Measurements from ENCODE around the gene PTOV1.

Gene PTOV1

DNA sequence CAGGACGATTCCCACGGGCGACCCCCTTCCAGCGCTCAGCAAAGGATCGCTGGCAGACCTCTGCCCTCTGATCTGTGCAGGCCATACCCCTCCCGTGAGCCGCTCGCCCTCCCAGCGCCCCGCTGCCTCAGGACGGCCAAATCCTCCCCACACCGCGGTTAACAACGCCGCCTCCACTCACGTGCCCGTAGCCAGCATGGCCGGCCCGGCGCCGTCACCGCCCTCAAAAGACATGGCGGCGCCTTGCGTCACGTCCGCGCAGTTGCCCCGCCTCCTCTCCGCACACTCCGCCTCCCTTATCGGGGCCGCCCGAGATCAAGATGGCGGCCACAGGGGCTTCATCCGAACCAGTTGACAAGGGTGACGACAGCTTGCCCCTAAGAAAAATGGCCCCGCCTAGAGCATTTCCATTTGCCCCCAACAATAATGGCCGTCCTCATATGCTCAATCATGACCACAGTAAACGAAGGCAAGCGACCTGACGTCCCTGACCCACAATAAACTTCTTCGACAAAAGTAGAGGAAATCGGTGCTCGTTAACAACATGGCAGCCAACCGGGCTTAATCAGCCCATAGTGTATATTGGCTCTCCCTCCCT, 25.6 kb downstream of the PTOV1 start:
- H3K4me3 ChIP-seq (ENCODE audit: low read depth, low read length) = peak overlapping the region; percentile 100
- TF ChIP-seq, protein P1, sequence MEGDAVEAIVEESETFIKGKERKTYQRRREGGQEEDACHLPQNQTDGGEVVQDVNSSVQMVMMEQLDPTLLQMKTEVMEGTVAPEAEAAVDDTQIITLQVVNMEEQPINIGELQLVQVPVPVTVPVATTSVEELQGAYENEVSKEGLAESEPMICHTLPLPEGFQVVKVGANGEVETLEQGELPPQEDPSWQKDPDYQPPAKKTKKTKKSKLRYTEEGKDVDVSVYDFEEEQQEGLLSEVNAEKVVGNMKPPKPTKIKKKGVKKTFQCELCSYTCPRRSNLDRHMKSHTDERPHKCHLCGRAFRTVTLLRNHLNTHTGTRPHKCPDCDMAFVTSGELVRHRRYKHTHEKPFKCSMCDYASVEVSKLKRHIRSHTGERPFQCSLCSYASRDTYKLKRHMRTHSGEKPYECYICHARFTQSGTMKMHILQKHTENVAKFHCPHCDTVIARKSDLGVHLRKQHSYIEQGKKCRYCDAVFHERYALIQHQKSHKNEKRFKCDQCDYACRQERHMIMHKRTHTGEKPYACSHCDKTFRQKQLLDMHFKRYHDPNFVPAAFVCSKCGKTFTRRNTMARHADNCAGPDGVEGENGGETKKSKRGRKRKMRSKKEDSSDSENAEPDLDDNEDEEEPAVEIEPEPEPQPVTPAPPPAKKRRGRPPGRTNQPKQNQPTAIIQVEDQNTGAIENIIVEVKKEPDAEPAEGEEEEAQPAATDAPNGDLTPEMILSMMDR (IDR thresholded peaks at IDR 0.05; ENCODE audit: borderline replicate concordance, insufficient read depth, low read depth, low read length) = no peak

DNA sequence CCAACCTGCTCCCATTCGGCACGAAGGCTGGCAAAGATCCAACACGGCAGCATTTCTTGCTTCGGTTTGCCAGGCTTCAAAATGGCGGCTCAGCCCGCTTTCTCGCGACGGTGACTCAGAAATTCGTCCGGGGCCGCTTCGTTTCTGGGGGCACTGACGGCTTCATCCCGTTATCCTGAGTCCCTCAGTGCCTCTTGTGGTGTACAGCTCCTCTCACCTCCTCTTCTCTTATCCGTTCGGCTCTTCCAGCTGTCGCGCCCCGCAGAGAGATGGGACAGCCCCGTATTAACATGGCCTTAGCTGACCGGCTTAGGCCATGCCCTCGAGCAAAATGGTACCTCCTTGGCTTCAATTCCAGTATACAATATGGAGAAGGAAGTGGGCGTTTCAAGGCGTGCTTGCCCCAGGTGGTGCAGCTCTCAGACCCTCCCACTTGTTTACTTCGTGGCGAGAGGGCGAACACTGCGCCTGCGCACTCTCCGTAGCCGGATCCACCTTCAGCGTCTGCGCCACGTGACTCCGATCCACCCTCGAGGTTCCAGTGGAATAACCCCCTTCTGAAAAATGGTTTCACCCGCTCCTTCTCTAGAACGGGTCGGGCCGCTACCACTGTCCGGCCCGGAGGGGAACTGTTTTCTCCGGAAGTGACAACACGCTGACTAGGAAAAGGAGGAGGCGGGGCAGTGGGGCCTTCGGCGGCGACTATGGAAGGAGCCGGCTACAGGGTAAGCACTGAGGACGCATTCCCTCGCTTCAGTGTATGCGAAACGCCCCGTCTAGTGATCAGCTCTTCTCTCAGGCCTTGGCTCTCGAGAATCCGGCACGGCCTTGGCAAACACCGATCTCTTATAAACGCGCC, 26.3 kb downstream of the PTOV1 start, which contains the start of the genes AKT1S1 and TBC1D17:
Gene AKT1S1, minus strand, starts transcription at position 336 of the 859 bp plus-strand sequence. CDS start 4,060 bp downstream, outside the sequence.
Gene TBC1D17, plus strand, starts transcription at position 683 of the 859 bp plus-strand sequence. Its CDS starts 22 bp downstream, at position 705.
- TF ChIP-seq, protein P1 (IDR thresholded peaks at IDR 0.05; ENCODE audit: borderline replicate concordance, insufficient read depth, low read depth, low read length) = no peak

DNA sequence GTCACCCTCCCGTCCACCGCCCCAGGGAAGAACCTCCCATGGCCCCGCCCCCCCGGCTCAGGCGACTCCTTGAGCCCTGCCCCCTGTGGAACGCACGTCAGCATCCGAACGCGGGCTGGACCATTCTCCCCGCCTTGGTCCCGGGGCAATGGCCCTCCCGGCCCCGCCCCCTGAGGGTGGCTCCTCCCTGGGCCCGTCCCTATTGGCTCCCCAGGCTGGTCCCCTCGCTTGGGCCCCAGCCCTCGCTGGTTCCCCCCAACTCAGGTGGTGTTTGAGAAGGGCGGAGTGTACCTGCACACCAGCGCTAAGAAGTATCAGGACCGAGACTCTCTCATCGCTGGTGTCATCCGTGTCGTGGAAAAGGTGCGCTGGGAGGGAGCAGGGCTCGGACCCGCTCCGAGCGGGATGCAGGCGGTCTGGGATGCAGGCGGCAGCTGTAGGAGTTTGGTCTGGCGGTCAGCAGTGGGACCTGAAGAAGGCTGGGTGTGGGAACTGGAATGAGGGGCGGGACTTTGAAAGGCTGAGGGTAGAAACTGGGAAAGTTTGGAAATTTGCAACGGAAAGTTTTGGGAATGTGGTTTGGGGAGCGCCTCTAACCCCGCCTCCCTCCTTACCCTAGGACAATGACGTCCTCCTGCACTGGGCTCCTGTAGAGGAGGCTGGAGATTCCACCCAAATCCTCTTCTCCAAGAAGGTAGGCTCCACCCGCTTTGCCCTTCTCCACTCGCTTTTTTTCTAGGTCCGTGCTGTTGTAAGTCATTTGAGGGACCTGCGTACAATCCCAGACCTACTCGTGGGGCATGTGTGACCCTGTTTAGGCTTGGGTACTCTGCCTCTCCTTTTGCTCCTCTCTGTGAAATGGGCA, 27.2 kb downstream of the PTOV1 start:
- TF ChIP-seq, protein P1 (IDR thresholded peaks at IDR 0.05; ENCODE audit: borderline replicate concordance, insufficient read depth, low read depth, low read length) = no peak
- H3K4me3 ChIP-seq (ENCODE audit: low read depth, low read length) = peak overlapping the region; percentile 100

More for the DNA sequence above, 26.3 kb downstream of the PTOV1 start, which contains the start of the genes AKT1S1 and TBC1D17:
- peak within 1 kb of the TSS; percentile 100 for H3K4me3 ChIP-seq (ENCODE audit: low read depth, low read length)

DNA sequence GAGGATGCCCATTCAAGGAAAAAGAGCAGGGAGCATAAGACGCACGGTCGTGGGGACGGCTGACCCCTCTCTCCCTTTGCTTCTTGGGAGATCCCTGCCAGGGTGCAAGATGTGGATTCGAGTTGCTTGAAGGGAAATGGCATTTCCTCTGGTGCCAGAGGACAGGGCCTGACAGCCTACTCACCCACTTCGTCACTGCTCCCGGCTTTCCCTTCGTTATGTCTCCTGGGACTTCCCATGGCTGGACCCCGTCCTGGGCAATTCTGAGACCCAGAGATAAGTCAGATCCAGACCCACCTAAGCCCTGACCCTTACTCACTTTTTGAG, 27.7 kb downstream of the PTOV1 start:
- H3K4me3 ChIP-seq (ENCODE audit: low read depth, low read length) = peak overlapping the region; percentile 100
- TF ChIP-seq, protein P1 (IDR thresholded peaks at IDR 0.05; ENCODE audit: borderline replicate concordance, insufficient read depth, low read depth, low read length) = no peak

DNA sequence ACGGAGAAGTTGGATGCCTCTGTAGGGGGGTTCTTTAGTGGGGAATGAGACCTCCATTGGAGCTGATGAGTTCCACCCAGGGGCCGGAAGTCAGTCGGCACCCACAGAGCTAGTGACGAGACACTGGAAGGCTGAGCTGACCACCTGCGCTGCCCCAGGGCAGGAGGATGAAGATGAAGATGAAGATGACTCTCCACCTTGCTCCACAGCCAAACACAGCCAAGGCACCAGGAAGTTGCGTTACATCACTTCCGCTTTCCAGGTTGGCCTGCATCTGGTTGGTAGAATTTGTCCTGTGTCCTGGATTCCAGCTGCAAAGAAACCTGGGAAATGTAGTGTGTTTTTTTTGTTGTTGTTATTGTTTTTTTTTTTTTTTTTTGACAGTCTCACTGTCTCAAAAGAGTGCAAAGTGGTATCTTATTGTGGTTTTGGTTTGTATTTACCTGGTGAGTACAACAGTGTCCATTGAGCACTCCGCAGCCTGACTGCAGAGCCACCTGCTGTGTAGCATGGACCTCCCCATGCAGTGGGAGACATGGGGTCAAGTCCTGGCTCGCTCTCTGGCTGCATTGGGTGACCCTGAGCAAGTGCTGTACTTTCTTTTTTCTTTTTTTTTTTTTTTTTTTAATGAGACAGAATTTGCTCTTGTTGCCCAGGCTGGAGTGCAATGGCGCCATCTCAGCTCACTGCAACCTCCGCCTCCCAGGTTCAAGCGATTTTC, 28.4 kb downstream of the PTOV1 start:
- TF ChIP-seq, protein P1 (IDR thresholded peaks at IDR 0.05; ENCODE audit: borderline replicate concordance, insufficient read depth, low read depth, low read length) = no peak
- H3K4me3 ChIP-seq (ENCODE audit: low read depth, low read length) = no peak overlapping the region

DNA sequence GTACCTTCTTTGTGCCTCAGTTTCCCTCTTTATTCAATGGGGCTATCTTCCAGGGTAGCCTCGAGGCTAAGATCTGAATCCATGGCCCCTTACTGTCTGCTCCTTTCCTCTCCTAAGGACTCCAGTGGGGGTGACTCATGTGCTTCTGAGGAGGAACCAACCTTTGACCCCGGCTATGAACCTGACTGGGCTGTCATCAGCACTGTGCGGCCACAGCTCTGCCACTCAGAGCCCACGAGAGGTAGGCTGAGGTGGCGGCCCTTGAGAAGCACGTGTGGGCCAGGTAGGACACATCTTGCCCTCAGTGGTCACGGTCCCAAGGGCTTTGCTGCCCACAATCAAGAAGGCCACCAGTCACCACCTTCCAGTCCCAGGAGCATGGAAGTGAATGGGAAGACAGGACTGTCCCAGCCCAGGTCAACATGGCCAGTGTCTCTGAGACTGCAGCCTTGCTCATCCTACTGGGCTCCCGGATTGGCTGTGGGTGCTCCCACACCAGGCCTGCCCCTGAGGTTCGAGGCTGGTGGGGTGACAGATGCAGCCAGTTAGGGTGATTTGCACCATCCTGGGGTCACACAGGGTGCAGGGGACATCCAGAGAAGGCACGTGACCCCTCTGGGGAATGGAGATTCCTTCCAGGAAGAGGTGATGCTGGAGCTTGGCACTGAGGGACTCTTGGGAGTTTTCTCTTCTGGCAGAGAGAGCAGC, 29.4 kb downstream of the PTOV1 start:
- TF ChIP-seq, protein P1 (IDR thresholded peaks at IDR 0.05; ENCODE audit: borderline replicate concordance, insufficient read depth, low read depth, low read length) = no peak
- no peak overlapping the region for H3K4me3 ChIP-seq (ENCODE audit: low read depth, low read length)

Measured in GM12875 (cell line).